K562 (cell line): Measurements from ENCODE around the gene LGALS7. TPM values are rescaled to one million over a fixed set of nuclear protein-coding genes. Genes with fewer than 3 reads are reported as not detected.
A peak's percentile ranks its signal among the peaks of the same experiment; 100 is the strongest.

Source experiments
- ATF7 ChIP-seq: fragments of 450-650 bp; IDR thresholded peaks from 2 replicates; pipeline ENCODE4 v1.7.1; 2014; ENCODE audit warnings: mild to moderate bottlenecking, moderate library complexity
- BRF1 ChIP-seq: IDR thresholded peaks from 3 replicates; pipeline ENCODE4 v1.6.1; 2011; ENCODE audit warnings: borderline replicate concordance, mild to moderate bottlenecking; ENCODE audit not compliant: insufficient read length; ENCODE audit errors: extremely low read depth
- CHD4 ChIP-seq: fragments of 200-600 bp; sonication (generic); IDR thresholded peaks from 3 replicates; pipeline ENCODE4 v1.6.1; 2012; ENCODE audit warnings: low read depth, mild to moderate bottlenecking, mixed read lengths, low read length, inconsistent platforms; ENCODE audit not compliant: insufficient read depth, insufficient replicate concordance, poor library complexity, severe bottlenecking
- CTBP1 ChIP-seq: fragments of 450-650 bp; IDR thresholded peaks from 2 replicates; pipeline ENCODE4 v1.6.1; 2016; ENCODE audit warnings: borderline replicate concordance
- EGR1 ChIP-seq: fragments of 450-650 bp; conservative IDR thresholded peaks from 2 replicates; pipeline ENCODE4 v1.6.1; 2017; ENCODE audit warnings: mild to moderate bottlenecking
- HDAC2 ChIP-seq: fragments of 450-650 bp; IDR thresholded peaks from 2 replicates; pipeline ENCODE4 v1.6.1; 2016; ENCODE audit warnings: mild to moderate bottlenecking
- MECOM ChIP-seq: fragments of 250-450 bp; sonication (Bioruptor Pico); IDR thresholded peaks from 2 replicates; pipeline ENCODE4 v1.8.0; 2022; ENCODE audit warnings: inconsistent platforms
- PHF20 ChIP-seq: fragments of 450-650 bp; IDR thresholded peaks from 2 replicates; pipeline ENCODE4 v1.6.1; 2018; ENCODE audit not compliant: partially characterized antibody
- PHF21A ChIP-seq: fragments of 450-650 bp; IDR thresholded peaks from 2 replicates; pipeline ENCODE4 v1.6.1; 2017; ENCODE audit warnings: low read depth, borderline replicate concordance
- POLR2A ChIP-seq: fragments of 450-650 bp; conservative IDR thresholded peaks from 2 replicates; pipeline ENCODE4 v1.6.1; 2016
- POLR2G ChIP-seq: fragments of 200-400 bp; formaldehyde crosslinking; IDR thresholded peaks from 2 replicates; pipeline ENCODE4 v1.6.1; 2017; ENCODE audit warnings: low read depth, mild to moderate bottlenecking, antibody characterized with exemption, low read length, moderate library complexity
- RBM22 ChIP-seq: fragments of 200-400 bp; formaldehyde crosslinking; IDR thresholded peaks from 2 replicates; pipeline ENCODE4 v1.6.1; 2018; ENCODE audit warnings: low read length, low read depth; ENCODE audit not compliant: poor library complexity, severe bottlenecking
- SIN3B ChIP-seq: fragments of 450-650 bp; IDR thresholded peaks from 2 replicates; pipeline ENCODE4 v1.6.1; 2017; ENCODE audit warnings: low read depth, mild to moderate bottlenecking, moderate library complexity
- TRIM28 ChIP-seq: fragments of 450-650 bp; IDR thresholded peaks from 2 replicates; pipeline ENCODE4 v1.6.1; 2017
- ZBED1 ChIP-seq: IDR thresholded peaks from 2 replicates; pipeline ENCODE4 v1.6.1; 2014
- ZNF165 ChIP-seq: fragments of 250-450 bp; sonication (Bioruptor Pico); IDR thresholded peaks from 2 replicates; pipeline ENCODE4 v1.4.0; 2020; ENCODE audit warnings: borderline replicate concordance
- ZNF263 ChIP-seq: sonication (generic); formaldehyde crosslinking; IDR thresholded peaks from 2 replicates; pipeline ENCODE4 v1.8.0; 2022; ENCODE audit warnings: mild to moderate bottlenecking, missing genetic modification reagents, borderline replicate concordance
- ZNF316 ChIP-seq: fragments of 450-650 bp; IDR thresholded peaks from 2 replicates; pipeline ENCODE4 v1.6.1; 2016
- ZNF695 ChIP-seq: fragments of 450-650 bp; formaldehyde crosslinking; IDR thresholded peaks from 2 replicates; pipeline ENCODE4 v1.4.0; 2020; ENCODE audit warnings: mild to moderate bottlenecking, moderate library complexity
- ZNF75A ChIP-seq: fragments of 450-650 bp; formaldehyde crosslinking; IDR thresholded peaks from 2 replicates; pipeline ENCODE4 v1.4.0; 2020; ENCODE audit warnings: mild to moderate bottlenecking
- polyA plus RNA-seq, 8 experiments: library from polyadenylated mRNA; depleted of rRNA in 4 of 8; stranded (reverse) in 5 of 8; unstranded in 3 of 8; fragments of >200 nt; fragmentation: Nextera tagmentation in 2 of 8; fragmentation: Illumina TruSeq in 1 of 8; extraction: Ambion mirVana in 2 of 8; extraction: Trizol in 1 of 8; gene quantifications; 2 replicates each; pipeline versions ENCODE4 v1.2.1 to v1.2.3, GENCODE V29; 2011 to 2014; ENCODE audit warnings: inconsistent platforms in 1 of 8, missing spikeins in 1 of 8
- total RNA-seq, 7 experiments: library from RNA; depleted of rRNA in 6 of 7; stranded (reverse); fragments of >200 nt in 6 of 7; fragmentation: Illumina TruSeq in 2 of 7; extraction: Trizol in 2 of 7; gene quantifications; 2 replicates each; pipeline versions ENCODE4 v1.2.1 to v1.2.3, GENCODE V29; 2011 to 2021; ENCODE audit warnings: low replicate concordance in 1 of 7
- TF ChIP-seq, protein P1 (sequence below): sonication (generic); formaldehyde crosslinking; IDR thresholded peaks from 2 replicates; pipeline ENCODE4 v1.8.1; 2023; ENCODE audit warnings: missing genetic modification reagents, mild to moderate bottlenecking, borderline replicate concordance
- TF ChIP-seq, protein P2 (sequence below): sonication (generic); formaldehyde crosslinking; IDR thresholded peaks from 2 replicates; pipeline ENCODE4 v1.9.0; 2022; ENCODE audit warnings: mild to moderate bottlenecking, missing genetic modification reagents
- TF ChIP-seq, protein P3 (sequence below): sonication (generic); formaldehyde crosslinking; IDR thresholded peaks from 2 replicates; pipeline ENCODE4 v1.8.1; 2023; ENCODE audit warnings: mild to moderate bottlenecking, missing genetic modification reagents
- TF ChIP-seq, protein P4 (sequence below): sonication (generic); formaldehyde crosslinking; IDR thresholded peaks from 2 replicates; pipeline ENCODE4 v1.8.1; 2023; ENCODE audit warnings: mild to moderate bottlenecking, missing genetic modification reagents

Gene LGALS7
- total and polyA plus RNA-seq, 9 of the 15 experiments (the other 6 are each of a cell fraction or from before 2014, with no cell fraction given), result not detected

DNA sequence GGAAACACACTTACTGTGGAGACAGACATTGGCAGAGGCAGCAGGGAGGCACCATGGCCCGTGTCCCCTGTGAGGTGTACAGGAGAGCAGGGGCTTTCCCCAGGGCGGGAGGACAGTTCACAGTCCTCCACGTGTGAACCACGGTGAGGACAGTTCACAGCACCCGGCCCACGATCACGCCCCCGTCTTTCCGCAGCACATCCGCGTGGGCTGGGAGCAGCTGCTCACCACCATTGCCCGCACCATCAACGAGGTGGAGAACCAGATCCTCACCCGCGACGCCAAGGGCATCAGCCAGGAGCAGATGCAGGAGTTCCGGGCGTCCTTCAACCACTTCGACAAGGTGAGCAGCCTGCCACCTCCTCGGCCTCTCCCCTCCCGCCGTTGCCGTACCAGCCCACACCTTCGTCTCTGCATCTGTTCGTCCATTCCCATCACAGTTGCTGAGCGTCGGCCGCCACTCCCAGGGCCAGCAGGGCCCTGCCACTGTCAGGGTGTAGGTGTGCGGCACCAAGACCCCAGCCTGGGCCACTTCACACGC, 46.5 kb downstream of the LGALS7 start (continued):
- TF ChIP-seq ZNF695 (CRISPR knock-in tag) (no peak), POLR2G (peak; percentile 57; the same call in 1 of the 2 replicates), POLR2A (no peak), ZNF316 (no peak), CTBP1 (no peak), TRIM28 (no peak), PHF21A (no peak), MECOM (no peak), EGR1 (peak; percentile 51; the same call in 1 of the 2 replicates), ATF7 (no peak), ZNF165 (CRISPR knock-in tag) (no peak), BRF1 (no peak), ZBED1 (no peak), ZNF263 (CRISPR knock-in tag) (peak; percentile 77), ZNF75A (CRISPR knock-in tag) (no peak), PHF20 (no peak), SIN3B (no peak), HDAC2 (no peak), RBM22 (peak; percentile 79), CHD4 (no peak)
- TF ChIP-seq, protein P1, sequence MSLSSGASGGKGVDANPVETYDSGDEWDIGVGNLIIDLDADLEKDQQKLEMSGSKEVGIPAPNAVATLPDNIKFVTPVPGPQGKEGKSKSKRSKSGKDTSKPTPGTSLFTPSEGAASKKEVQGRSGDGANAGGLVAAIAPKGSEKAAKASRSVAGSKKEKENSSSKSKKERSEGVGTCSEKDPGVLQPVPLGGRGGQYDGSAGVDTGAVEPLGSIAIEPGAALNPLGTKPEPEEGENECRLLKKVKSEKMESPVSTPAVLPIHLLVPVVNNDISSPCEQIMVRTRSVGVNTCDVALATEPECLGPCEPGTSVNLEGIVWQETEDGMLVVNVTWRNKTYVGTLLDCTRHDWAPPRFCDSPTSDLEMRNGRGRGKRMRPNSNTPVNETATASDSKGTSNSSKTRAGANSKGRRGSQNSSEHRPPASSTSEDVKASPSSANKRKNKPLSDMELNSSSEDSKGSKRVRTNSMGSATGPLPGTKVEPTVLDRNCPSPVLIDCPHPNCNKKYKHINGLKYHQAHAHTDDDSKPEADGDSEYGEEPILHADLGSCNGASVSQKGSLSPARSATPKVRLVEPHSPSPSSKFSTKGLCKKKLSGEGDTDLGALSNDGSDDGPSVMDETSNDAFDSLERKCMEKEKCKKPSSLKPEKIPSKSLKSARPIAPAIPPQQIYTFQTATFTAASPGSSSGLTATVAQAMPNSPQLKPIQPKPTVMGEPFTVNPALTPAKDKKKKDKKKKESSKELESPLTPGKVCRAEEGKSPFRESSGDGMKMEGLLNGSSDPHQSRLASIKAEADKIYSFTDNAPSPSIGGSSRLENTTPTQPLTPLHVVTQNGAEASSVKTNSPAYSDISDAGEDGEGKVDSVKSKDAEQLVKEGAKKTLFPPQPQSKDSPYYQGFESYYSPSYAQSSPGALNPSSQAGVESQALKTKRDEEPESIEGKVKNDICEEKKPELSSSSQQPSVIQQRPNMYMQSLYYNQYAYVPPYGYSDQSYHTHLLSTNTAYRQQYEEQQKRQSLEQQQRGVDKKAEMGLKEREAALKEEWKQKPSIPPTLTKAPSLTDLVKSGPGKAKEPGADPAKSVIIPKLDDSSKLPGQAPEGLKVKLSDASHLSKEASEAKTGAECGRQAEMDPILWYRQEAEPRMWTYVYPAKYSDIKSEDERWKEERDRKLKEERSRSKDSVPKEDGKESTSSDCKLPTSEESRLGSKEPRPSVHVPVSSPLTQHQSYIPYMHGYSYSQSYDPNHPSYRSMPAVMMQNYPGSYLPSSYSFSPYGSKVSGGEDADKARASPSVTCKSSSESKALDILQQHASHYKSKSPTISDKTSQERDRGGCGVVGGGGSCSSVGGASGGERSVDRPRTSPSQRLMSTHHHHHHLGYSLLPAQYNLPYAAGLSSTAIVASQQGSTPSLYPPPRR (CRISPR knock-in tag), result no peak
- TF ChIP-seq, protein P2, sequence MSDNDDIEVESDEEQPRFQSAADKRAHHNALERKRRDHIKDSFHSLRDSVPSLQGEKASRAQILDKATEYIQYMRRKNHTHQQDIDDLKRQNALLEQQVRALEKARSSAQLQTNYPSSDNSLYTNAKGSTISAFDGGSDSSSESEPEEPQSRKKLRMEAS (CRISPR knock-in tag), result 0 out of 2 replicates have a peak, but pooled peaks have one; percentile 30
- TF ChIP-seq, protein P3, sequence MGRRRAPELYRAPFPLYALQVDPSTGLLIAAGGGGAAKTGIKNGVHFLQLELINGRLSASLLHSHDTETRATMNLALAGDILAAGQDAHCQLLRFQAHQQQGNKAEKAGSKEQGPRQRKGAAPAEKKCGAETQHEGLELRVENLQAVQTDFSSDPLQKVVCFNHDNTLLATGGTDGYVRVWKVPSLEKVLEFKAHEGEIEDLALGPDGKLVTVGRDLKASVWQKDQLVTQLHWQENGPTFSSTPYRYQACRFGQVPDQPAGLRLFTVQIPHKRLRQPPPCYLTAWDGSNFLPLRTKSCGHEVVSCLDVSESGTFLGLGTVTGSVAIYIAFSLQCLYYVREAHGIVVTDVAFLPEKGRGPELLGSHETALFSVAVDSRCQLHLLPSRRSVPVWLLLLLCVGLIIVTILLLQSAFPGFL (CRISPR knock-in tag), result no peak
- TF ChIP-seq, protein P4, sequence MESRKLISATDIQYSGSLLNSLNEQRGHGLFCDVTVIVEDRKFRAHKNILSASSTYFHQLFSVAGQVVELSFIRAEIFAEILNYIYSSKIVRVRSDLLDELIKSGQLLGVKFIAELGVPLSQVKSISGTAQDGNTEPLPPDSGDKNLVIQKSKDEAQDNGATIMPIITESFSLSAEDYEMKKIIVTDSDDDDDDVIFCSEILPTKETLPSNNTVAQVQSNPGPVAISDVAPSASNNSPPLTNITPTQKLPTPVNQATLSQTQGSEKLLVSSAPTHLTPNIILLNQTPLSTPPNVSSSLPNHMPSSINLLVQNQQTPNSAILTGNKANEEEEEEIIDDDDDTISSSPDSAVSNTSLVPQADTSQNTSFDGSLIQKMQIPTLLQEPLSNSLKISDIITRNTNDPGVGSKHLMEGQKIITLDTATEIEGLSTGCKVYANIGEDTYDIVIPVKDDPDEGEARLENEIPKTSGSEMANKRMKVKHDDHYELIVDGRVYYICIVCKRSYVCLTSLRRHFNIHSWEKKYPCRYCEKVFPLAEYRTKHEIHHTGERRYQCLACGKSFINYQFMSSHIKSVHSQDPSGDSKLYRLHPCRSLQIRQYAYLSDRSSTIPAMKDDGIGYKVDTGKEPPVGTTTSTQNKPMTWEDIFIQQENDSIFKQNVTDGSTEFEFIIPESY (CRISPR knock-in tag), result peak; percentile 85; the same call in 1 of the 2 replicates
